Natural killer cell treated with Interleukin-12 subunit alpha and Interleukin-12 subunit beta and Interleukin-15 and Interleukin-18, amount 100 ng/mL, for 72 hours (primary cell): ENCODE data around the gene GALNT2. TPM values are rescaled to one million over a fixed set of nuclear protein-coding genes. Genes with fewer than 3 reads are reported as not detected.
A peak's percentile ranks its signal among the peaks of the same experiment; 100 is the strongest.

Experiments used
- ATAC-seq, 2 donors: fragments of 150-1000 bp; cut with Tn5 transposase in 1 of 2; sonication (Bioruptor Pico), chemical (Tn5 transposase) in 1 of 2; 2 replicates each; pipeline ENCODE4 v1.10.0; 2021
- DNase-seq: peaks from one replicate; pipeline ENCODE4 v3.0.0; 2022; ENCODE audit warnings: low spot score
- H3K27ac Mint-ChIP-seq, 2 donors: 1 replicate in 1 of 2; 2 replicates in 1 of 2; pipeline ENCODE4 v1.8.0; 2022; ENCODE audit warnings: mixed read lengths in 2 of 2, mild to moderate bottlenecking in 1 of 2, moderate library complexity in 1 of 2
- H3K27me3 Mint-ChIP-seq, 2 donors: 1 replicate in 1 of 2; 2 replicates in 1 of 2; pipeline ENCODE4 v1.8.0; 2022; ENCODE audit warnings: mixed read lengths in 2 of 2
- H3K36me3 Mint-ChIP-seq: one replicate; pipeline ENCODE4 v1.8.0; 2022; ENCODE audit warnings: mixed read lengths
- H3K4me1 Mint-ChIP-seq, 2 donors: 1 replicate in 1 of 2; 2 replicates in 1 of 2; pipeline ENCODE4 v1.8.0; 2022; ENCODE audit warnings: low read depth in 2 of 2, mixed read lengths in 2 of 2, mild to moderate bottlenecking in 1 of 2
- H3K4me3 Mint-ChIP-seq: one replicate; pipeline ENCODE4 v1.8.0; 2022; ENCODE audit warnings: mixed read lengths
- H3K9me3 Mint-ChIP-seq: 2 replicates; pipeline ENCODE4 v1.8.0; 2022; ENCODE audit warnings: mixed read lengths
- total RNA-seq, 2 donors: library from RNA; stranded (reverse); gene quantifications; one replicate each; pipeline ENCODE4 v1.2.3, GENCODE V29; 2022

Gene GALNT2
- total RNA-seq: 10 to 100 TPM; 37.7 to 51.5 TPM

GRCh38 chr1:230066466-230067404 lies at the start of gene GALNT2:
Gene GALNT2, plus strand, starts transcription at chr1:230067238. Its CDS starts 43 bp downstream, at chr1:230067281.
- H3K9me3 Mint-ChIP-seq: peaks cover 2% of the 10 kb centered on the region
- peaks cover 30 to 41% of the 10 kb centered on the region in 2 donors for H3K4me1 Mint-ChIP-seq
- DNase-seq (peak; percentile 95), ATAC-seq (peak; percentile 97)
- peak within 1 kb of the TSS; percentile 75 to 88 for H3K27ac Mint-ChIP-seq
- peak within 1 kb of the TSS; percentile 89 for H3K4me3 Mint-ChIP-seq
- peaks cover 6 to 10% of the 10 kb centered on the region in 2 donors for H3K27me3 Mint-ChIP-seq
- H3K36me3 Mint-ChIP-seq: peaks cover 6% of the 10 kb centered on the region

- DNase-seq (no peak), ATAC-seq (no peak)
- Mint-ChIP-seq H3K27ac (no peak overlapping the region), H3K36me3 (peaks cover 4% of the 10 kb centered on the region), H3K4me1 (peaks cover 0 to under 1% of the 10 kb centered on the region in 2 donors), H3K9me3 (no peaks in the 10 kb centered on the region), H3K27me3 (peaks cover 19 to 24% of the 10 kb centered on the region in 2 donors), H3K4me3 (no peak overlapping the region)
Observed at GRCh38 chr1:230020451-230020850, 46.6 kb upstream of the GALNT2 start.

- DNase-seq (no peak), ATAC-seq (no peak)
- H3K36me3 Mint-ChIP-seq: peaks cover 4% of the 10 kb centered on the region
- no peaks in the 10 kb centered on the region for H3K9me3 Mint-ChIP-seq
- H3K27me3 Mint-ChIP-seq: peaks cover 19 to 30% of the 10 kb centered on the region in 2 donors
- no peak overlapping the region for H3K4me3 Mint-ChIP-seq
- H3K4me1 Mint-ChIP-seq: peaks cover 0 to 5% of the 10 kb centered on the region in 2 donors
- H3K27ac Mint-ChIP-seq: no peak overlapping the region
Observed at GRCh38 chr1:230022666-230023380, 44.2 kb upstream of the GALNT2 start.

- Mint-ChIP-seq H3K9me3 (no peaks in the 10 kb centered on the region), H3K27me3 (peaks cover 19 to 23% of the 10 kb centered on the region in 2 donors), H3K4me3 (no peak overlapping the region), H3K27ac (no peak overlapping the region), H3K36me3 (peaks cover 4% of the 10 kb centered on the region), H3K4me1 (peaks cover 0 to 5% of the 10 kb centered on the region in 2 donors)
- ATAC-seq (no peak), DNase-seq (no peak)
Observed at GRCh38 chr1:230025686-230026085, 41.4 kb upstream of the GALNT2 start.

- Mint-ChIP-seq H3K9me3 (no peaks in the 10 kb centered on the region), H3K27ac (no peak overlapping the region), H3K4me3 (no peak overlapping the region), H3K27me3 (peaks cover 22 to 23% of the 10 kb centered on the region in 2 donors), H3K4me1 (peaks cover 4 to 10% of the 10 kb centered on the region in 2 donors), H3K36me3 (peaks cover 4% of the 10 kb centered on the region)
- DNase-seq: no peak
- ATAC-seq: no peak
Observed at GRCh38 chr1:230026139-230026538, 40.9 kb upstream of the GALNT2 start.

GRCh38 chr1:230026572-230026971 lies 40.5 kb upstream of the GALNT2 start:
- Mint-ChIP-seq H3K4me3 (no peak overlapping the region), H3K36me3 (peaks cover 4% of the 10 kb centered on the region), H3K4me1 (peaks cover 7 to 11% of the 10 kb centered on the region in 2 donors), H3K27me3 (peaks cover 20 to 22% of the 10 kb centered on the region in 2 donors), H3K27ac (no peak overlapping the region), H3K9me3 (no peaks in the 10 kb centered on the region)
- no peak for ATAC-seq
- no peak for DNase-seq

- Mint-ChIP-seq H3K9me3 (no peaks in the 10 kb centered on the region), H3K27me3 (peaks cover 7 to 13% of the 10 kb centered on the region in 2 donors), H3K4me3 (no peak overlapping the region), H3K4me1 (peaks cover 7 to 11% of the 10 kb centered on the region in 2 donors), H3K36me3 (peaks cover 4% of the 10 kb centered on the region), H3K27ac (no peak overlapping the region)
- no peak for ATAC-seq
- no peak for DNase-seq
Observed at GRCh38 chr1:230028602-230029223, 38.3 kb upstream of the GALNT2 start.

- no peak overlapping the region for H3K4me3 Mint-ChIP-seq
- DNase-seq (no peak), ATAC-seq (no peak)
- no peaks in the 10 kb centered on the region for H3K9me3 Mint-ChIP-seq
- H3K27ac Mint-ChIP-seq: no peak overlapping the region
- H3K27me3 Mint-ChIP-seq: peaks cover 7 to 10% of the 10 kb centered on the region in 2 donors
- H3K4me1 Mint-ChIP-seq: peaks cover 7 to 11% of the 10 kb centered on the region in 2 donors
- peaks cover 1% of the 10 kb centered on the region for H3K36me3 Mint-ChIP-seq
Observed at GRCh38 chr1:230029244-230029941, 37.6 kb upstream of the GALNT2 start.

- peak overlapping the region in 1 of 2 donors; percentile 4 for H3K27ac Mint-ChIP-seq
- no peak for DNase-seq
Observed at GRCh38 chr1:230030122-230030821, 36.8 kb upstream of the GALNT2 start.

GRCh38 chr1:230031131-230031530 lies 35.9 kb upstream of the GALNT2 start:
- peaks cover 0 to 7% of the 10 kb centered on the region in 2 donors for H3K27me3 Mint-ChIP-seq
- no peak for DNase-seq
- peak; percentile 71 to 88 for ATAC-seq
- H3K9me3 Mint-ChIP-seq: no peaks in the 10 kb centered on the region
- H3K4me1 Mint-ChIP-seq: peaks cover 6 to 7% of the 10 kb centered on the region in 2 donors
- peak overlapping the region in 1 of 2 donors; percentile 4 for H3K27ac Mint-ChIP-seq
- H3K4me3 Mint-ChIP-seq: peak overlapping the region; percentile 6
- peaks cover 6% of the 10 kb centered on the region for H3K36me3 Mint-ChIP-seq

More at GRCh38 chr1:230030122-230030821, 36.8 kb upstream of the GALNT2 start:
- ATAC-seq: no peak
- Mint-ChIP-seq H3K4me1 (peaks cover 7 to 11% of the 10 kb centered on the region in 2 donors), H3K27me3 (peaks cover 7 to 10% of the 10 kb centered on the region in 2 donors), H3K36me3 (no peaks in the 10 kb centered on the region), H3K4me3 (no peak overlapping the region), H3K9me3 (no peaks in the 10 kb centered on the region)

GRCh38 chr1:230032516-230033281 lies 34.3 kb upstream of the GALNT2 start:
- ATAC-seq (no peak), DNase-seq (no peak)
- peaks cover 10% of the 10 kb centered on the region for H3K36me3 Mint-ChIP-seq
- H3K27me3 Mint-ChIP-seq: peaks cover under 1 to 10% of the 10 kb centered on the region in 2 donors
- H3K4me1 Mint-ChIP-seq: peaks cover 10 to 11% of the 10 kb centered on the region in 2 donors
- H3K9me3 Mint-ChIP-seq: no peaks in the 10 kb centered on the region
- H3K27ac Mint-ChIP-seq: no peak overlapping the region
- no peak overlapping the region for H3K4me3 Mint-ChIP-seq

GRCh38 chr1:230037261-230037660 lies 29.8 kb upstream of the GALNT2 start:
- Mint-ChIP-seq H3K27ac (no peak overlapping the region), H3K9me3 (no peaks in the 10 kb centered on the region), H3K36me3 (peaks cover 10% of the 10 kb centered on the region), H3K27me3 (peaks cover 14 to 25% of the 10 kb centered on the region in 2 donors), H3K4me1 (peaks cover 4 to 10% of the 10 kb centered on the region in 2 donors), H3K4me3 (peak overlapping the region; percentile 29)
- ATAC-seq (peak in 1 of 2 donors; percentile 77), DNase-seq (no peak)
